NCI-H2227 (cell line): Measurements from ENCODE around the gene SATB2.

ENCODE experiments used
- DNase-seq: peaks from one replicate; lab custom pipeline; 2025; ENCODE audit not compliant: unreplicated experiment; lab: John Stamatoyannopoulos, UW

SATB2 gene

DNA sequence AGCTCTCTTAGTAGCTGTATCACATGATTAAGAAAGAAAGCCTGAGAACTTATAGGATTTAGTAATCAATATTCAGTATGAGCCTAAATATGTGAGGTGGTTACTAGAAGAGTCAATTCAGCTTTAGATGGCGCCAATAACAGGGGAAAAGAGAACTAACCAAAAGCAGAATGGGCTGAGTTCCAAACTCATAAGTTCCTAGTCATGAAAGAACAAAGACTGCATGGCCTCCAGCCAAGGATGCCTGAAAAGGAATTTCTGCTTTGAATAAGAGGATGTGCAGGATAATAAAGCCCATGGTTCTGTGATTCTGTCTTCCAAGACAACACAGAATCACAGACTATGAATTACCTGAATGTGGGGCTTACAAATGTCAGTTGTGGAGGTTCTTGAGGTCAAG is 196.5 kb downstream of the SATB2 start:
- DNase-seq, result no peak

DNA sequence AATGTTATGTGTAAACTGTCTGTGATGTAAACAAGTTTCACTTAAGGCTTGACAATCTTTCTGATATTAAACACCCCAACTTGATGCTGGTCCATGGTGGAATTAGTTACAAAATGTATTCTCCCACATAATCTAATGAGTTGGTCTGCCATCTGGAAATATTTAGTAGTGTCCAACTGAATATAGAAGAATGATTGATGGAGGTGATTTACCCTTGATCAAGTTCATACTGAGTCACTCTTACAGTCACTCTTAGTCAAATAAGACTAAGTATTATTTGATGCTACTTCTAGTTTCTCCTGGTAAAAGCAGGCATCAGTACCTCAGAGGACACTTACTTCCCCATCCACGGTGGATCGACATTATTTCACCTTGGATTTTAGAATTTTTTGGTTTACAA is 198.1 kb downstream of the SATB2 start:
- DNase-seq, result no peak

DNA sequence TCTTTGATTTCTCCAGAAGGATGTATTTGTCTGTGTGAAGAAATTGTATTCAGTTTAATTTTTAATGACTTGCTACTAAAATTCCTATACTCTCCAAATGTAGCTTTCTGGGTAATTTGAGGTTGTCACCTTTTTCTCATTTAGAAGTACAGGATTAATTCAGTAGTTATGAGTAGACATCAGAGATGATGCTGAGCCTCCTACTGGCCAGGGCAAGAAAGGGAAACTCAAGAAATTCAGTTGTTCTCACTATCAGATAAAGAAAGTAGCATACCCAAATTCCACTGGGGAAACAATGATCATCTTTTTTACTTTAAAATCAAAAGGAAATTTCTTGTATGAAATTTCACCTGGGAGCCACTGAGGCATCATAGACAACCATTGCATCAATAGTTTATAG is 199.4 kb downstream of the SATB2 start:
- DNase-seq, result no peak

DNA sequence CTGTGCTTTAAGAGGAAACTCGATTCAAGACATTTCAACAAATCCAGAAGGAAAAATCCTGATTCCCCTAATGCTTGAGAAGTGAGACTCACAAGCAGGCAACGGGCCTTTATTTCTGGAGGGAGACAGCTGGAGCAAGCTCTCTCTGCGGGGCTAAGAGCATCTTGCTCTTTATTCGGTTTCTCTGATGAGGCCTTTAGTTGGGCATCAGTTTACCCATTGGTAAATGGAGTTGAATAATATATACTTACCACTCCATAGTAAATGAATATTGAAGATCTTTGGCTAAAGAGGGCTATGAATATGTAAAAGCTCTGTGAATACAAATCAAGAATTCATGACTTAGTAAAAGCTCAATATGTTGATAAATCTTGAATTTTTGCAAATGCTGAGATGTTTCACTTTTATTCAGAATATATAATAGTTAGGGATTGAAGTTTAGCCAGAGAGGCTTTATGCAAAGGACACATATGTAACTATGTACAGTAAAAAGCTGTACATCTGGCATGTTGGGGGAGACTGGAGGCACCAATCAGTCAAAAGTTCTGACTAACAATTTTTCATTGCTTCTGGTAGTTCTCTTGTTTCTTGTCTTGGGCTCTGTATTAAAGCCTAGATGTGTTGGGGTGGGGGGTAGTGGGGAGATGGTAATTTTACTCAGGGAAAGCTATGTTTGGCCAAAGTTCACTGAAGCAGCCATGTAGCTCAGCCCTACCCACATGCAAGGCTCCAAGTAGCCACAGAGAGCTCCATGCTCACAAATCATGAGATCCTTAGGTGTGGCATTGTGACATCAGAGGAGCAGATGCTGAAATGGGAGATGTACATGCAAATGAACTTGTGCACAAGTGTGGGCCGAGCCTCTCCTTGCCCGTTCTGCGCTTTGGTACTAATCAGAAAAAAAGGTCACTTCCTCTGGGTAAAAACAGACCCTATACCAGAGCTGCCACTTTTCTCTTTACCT is 200.2 kb downstream of the SATB2 start:
- DNase-seq, result no peak

DNA sequence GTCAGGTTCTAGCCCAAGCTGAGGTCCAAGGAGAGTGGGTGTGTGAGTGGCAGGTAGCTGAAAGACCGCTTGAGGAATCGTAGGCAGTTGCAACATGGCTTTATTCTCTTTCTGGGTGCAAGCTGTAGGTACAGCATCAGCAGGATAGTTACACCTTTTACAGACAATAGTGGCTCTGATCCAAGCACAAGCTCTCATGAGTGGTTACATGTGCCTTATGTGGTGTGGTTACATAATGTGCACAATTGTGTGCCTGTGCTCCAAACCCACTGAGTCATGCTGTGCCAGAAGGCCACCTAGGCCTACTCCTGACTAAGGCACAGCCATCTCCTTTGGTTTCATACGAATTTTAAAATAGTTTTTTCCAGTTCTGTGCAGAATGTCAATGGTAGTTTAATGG is 227.6 kb downstream of the SATB2 start:
- no peak for DNase-seq

DNA sequence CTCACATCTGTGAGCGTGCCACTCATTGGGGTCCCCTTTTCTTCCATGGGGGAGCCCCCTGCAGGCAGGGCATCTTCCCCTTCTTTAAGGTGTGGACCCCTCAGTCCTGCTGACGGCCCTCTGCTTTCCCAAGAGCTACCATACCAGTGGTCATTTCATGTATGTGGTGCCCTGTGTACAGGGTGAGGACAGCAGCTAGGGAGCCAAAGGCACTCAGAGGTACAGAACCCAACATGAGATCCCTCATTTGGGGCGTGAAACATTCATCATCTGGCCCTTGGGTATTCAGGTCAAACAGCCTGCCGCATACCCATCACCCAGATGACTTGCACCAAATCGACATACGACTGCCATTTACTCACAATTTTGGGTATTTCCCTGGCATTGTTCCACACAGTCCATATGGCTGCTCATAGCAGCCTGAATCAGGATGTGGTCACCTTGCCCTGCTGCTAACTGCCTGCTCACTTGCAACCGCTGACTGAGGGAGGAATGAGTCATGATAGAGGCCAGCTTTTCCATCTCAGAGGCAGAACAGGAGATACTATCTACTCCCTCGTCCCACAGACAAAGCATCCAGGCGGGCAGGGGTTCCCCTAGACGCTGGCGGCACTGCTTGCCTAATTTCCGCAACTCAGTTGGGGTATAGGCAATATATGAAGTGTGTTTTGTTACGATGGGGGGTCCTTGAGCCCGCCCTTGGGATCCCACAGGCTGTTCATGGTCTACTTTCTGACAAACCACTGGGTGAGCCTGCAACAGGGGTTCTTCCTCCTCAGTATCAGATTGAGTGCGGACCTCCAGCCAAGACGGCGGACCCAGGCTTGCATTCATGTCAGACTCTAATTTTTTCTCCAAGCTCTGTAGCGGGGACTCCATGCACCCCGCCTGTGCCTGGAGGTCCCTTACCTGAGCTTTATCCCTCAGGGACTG is 228.6 kb downstream of the SATB2 start:
- no peak for DNase-seq

DNA sequence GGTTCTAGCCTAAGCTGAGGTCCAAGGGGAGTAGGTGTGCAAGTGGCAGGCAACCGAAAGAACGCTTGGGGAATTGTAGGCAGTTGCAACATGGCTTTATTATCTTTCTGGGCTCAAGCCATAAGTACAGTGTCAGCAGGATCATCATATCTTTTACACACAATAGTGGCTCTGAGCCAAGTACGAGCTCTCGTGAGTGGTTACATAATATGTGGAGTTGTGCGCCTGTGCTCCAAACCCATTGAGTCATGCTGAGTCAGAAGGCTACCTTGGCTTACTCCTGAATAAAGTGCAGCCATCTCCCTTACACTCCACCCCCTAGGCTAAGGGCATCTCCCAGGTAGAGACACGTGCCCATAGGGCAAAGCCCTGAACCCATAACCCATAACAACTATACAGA is 233.9 kb downstream of the SATB2 start:
- DNase-seq, result no peak

DNA sequence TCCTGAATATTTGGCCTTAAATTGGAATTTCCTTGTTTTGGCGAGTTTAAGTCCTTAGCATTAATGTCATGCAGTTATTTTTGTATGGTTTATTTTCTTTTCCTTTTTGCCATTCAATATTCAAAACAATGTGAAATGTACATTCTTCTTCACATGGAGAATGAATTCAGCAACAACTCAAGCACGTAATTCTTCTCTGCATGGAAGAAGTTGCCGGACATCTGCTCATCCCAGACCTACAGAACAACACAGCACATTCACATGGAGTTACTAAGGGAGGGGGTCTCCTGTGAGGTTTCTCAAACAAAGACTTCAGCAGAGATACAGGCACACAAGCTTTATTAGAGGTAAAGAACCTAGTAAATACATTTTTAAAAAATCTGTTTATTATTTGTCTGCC is 236.8 kb downstream of the SATB2 start:
- no peak for DNase-seq

DNA sequence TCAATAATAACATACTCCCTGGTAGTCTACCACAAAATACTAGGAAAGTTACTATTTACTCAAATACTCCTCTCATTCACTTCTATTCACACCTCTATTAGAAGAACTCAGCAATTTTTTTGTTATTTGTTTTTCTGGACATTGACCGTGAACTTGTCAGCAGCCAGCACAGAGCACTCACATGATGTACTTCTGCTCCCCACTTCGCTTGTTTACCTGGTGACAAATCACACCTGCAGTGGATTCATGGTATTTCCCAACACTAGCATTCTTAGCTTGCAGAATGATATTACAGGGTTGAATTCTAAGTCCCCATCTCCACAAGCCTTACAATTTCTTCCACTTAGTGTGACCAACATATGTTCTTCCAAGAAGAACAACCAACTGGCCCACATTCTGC is 238.2 kb downstream of the SATB2 start:
- DNase-seq, result no peak
